Stimulated activated CD8-positive, alpha-beta memory T cell treated with anti-CD3 and anti-CD28 coated beads, Interleukin-7, amount 100 ng/mL, for 48 hours (primary cell): Measurements from ENCODE around the gene STK33.

Experiments used
- DNase-seq, 2 donors: peaks; one replicate each; pipeline ENCODE4 v3.0.0-alpha.2; 2020; ENCODE audit warnings: low read depth in 1 of 2; ENCODE audit errors: extremely low read depth in 1 of 2

STK33 gene

GRCh38 chr11:8604078-8604723 is 10.2 kb upstream of the STK33 start:
- DNase-seq, result peak; percentile 14 to 20

- no peak for DNase-seq
Measured at GRCh38 chr11:8603696-8604077, 9.7 kb upstream of the STK33 start.

GRCh38 chr11:8601376-8602133 is 7.5 kb upstream of the STK33 start:
- no peak for DNase-seq

GRCh38 chr11:8598506-8598905 is 4.5 kb upstream of the STK33 start:
- DNase-seq, result no peak

GRCh38 chr11:8597182-8597581 is 3.2 kb upstream of the STK33 start:
- DNase-seq, result no peak

GRCh38 chr11:8596504-8597046 is 2.5 kb upstream of the STK33 start:
- no peak for DNase-seq

- no peak for DNase-seq
Measured at GRCh38 chr11:8593455-8593854, 573 bp downstream of the STK33 start.

GRCh38 chr11:8587915-8588314 is 6.1 kb downstream of the STK33 start:
- no peak for DNase-seq

GRCh38 chr11:8586805-8587204 is 7.2 kb downstream of the STK33 start:
- no peak for DNase-seq

GRCh38 chr11:8586184-8586583 is 7.8 kb downstream of the STK33 start:
- DNase-seq, result no peak

- no peak for DNase-seq
Measured at GRCh38 chr11:8584511-8584910, 9.5 kb downstream of the STK33 start.

- DNase-seq, result no peak
Measured at GRCh38 chr11:8584082-8584481, 9.9 kb downstream of the STK33 start.

GRCh38 chr11:8581300-8581699 is 12.7 kb downstream of the STK33 start:
- no peak for DNase-seq

GRCh38 chr11:8577791-8578581 is 16.0 kb downstream of the STK33 start:
- no peak for DNase-seq

GRCh38 chr11:8574798-8575197 is 19.2 kb downstream of the STK33 start:
- no peak for DNase-seq

GRCh38 chr11:8573777-8574176 is 20.3 kb downstream of the STK33 start:
- no peak for DNase-seq

- no peak for DNase-seq
Measured at GRCh38 chr11:8567602-8568198, 26.3 kb downstream of the STK33 start.

GRCh38 chr11:8566613-8567210 is 27.3 kb downstream of the STK33 start:
- DNase-seq, result no peak

- no peak for DNase-seq
Measured at GRCh38 chr11:8564526-8564925, 29.5 kb downstream of the STK33 start.

- DNase-seq, result no peak
Measured at GRCh38 chr11:8561461-8561860, 32.6 kb downstream of the STK33 start.

- DNase-seq, result no peak
Measured at GRCh38 chr11:8558436-8558835, 35.6 kb downstream of the STK33 start.
